Measurements from ENCODE around the gene RNASET2. TPM values are rescaled to one million over a fixed set of nuclear protein-coding genes. Genes with fewer than 3 reads are reported as not detected.

RNASET2 gene
- total RNA-seq, 1 donor from 2014 or later = 20.3 TPM

GRCh38 chr6:166999145-166999883 lies 43.0 kb upstream of the RNASET2 start, which contains the start of gene CEP43:
TSS of gene CEP43 (plus strand) at chr6:166999397. CDS start at chr6:166999413, 16 bp downstream.
- TF ChIP-seq CTCF (IDR thresholded peaks at IDR 0.05) = no peak
- Mint-ChIP-seq H3K27ac (ENCODE audit: unreplicated experiment) (peak within 1 kb of the TSS; percentile 76), H3K4me1 (ENCODE audit: unreplicated experiment) (peaks cover 24% of the 10 kb centered on the region), H3K36me3 (ENCODE audit: unreplicated experiment) (no peaks in the 10 kb centered on the region), H3K27me3 (ENCODE audit: unreplicated experiment) (no peaks in the 10 kb centered on the region), H3K9me3 (ENCODE audit: unreplicated experiment) (no peaks in the 10 kb centered on the region), H3K4me3 (ENCODE audit: unreplicated experiment) (peak within 1 kb of the TSS; percentile 87)
- peak; percentile 99 for DNase-seq (ENCODE audit: extremely low spot score, unreplicated experiment)

- DNase-seq (ENCODE audit: extremely low spot score, unreplicated experiment) = no peak
- Mint-ChIP-seq H3K36me3 (ENCODE audit: unreplicated experiment) (no peaks in the 10 kb centered on the region), H3K4me1 (ENCODE audit: unreplicated experiment) (peaks cover 24% of the 10 kb centered on the region), H3K27me3 (ENCODE audit: unreplicated experiment) (no peaks in the 10 kb centered on the region), H3K9me3 (ENCODE audit: unreplicated experiment) (no peaks in the 10 kb centered on the region), H3K4me3 (ENCODE audit: unreplicated experiment) (peak overlapping the region; percentile 87), H3K27ac (ENCODE audit: unreplicated experiment) (peak overlapping the region; percentile 69)
- no peak for TF ChIP-seq CTCF (IDR thresholded peaks at IDR 0.05)
Measured at GRCh38 chr6:166998256-166999144, 42.1 kb upstream of the RNASET2 start.

GRCh38 chr6:166997768-166998255 lies 41.5 kb upstream of the RNASET2 start:
- H3K27me3 Mint-ChIP-seq (ENCODE audit: unreplicated experiment) = no peaks in the 10 kb centered on the region
- DNase-seq (ENCODE audit: extremely low spot score, unreplicated experiment) = no peak
- H3K4me3 Mint-ChIP-seq (ENCODE audit: unreplicated experiment) = peak overlapping the region; percentile 74
- H3K36me3 Mint-ChIP-seq (ENCODE audit: unreplicated experiment) = no peaks in the 10 kb centered on the region
- peak overlapping the region; percentile 29 for H3K27ac Mint-ChIP-seq (ENCODE audit: unreplicated experiment)
- peak; percentile 57 for TF ChIP-seq CTCF (IDR thresholded peaks at IDR 0.05)
- H3K4me1 Mint-ChIP-seq (ENCODE audit: unreplicated experiment) = peaks cover 24% of the 10 kb centered on the region
- H3K9me3 Mint-ChIP-seq (ENCODE audit: unreplicated experiment) = no peaks in the 10 kb centered on the region

GRCh38 chr6:166997348-166997747 lies 41.0 kb upstream of the RNASET2 start:
- peak overlapping the region; percentile 74 for H3K4me3 Mint-ChIP-seq (ENCODE audit: unreplicated experiment)
- TF ChIP-seq CTCF (IDR thresholded peaks at IDR 0.05) = no peak
- H3K36me3 Mint-ChIP-seq (ENCODE audit: unreplicated experiment) = no peaks in the 10 kb centered on the region
- no peak for DNase-seq (ENCODE audit: extremely low spot score, unreplicated experiment)
- H3K27ac Mint-ChIP-seq (ENCODE audit: unreplicated experiment) = peak overlapping the region; percentile 29
- no peaks in the 10 kb centered on the region for H3K27me3 Mint-ChIP-seq (ENCODE audit: unreplicated experiment)
- H3K9me3 Mint-ChIP-seq (ENCODE audit: unreplicated experiment) = no peaks in the 10 kb centered on the region
- H3K4me1 Mint-ChIP-seq (ENCODE audit: unreplicated experiment) = peaks cover 24% of the 10 kb centered on the region

GRCh38 chr6:166996406-166996805 lies 40.1 kb upstream of the RNASET2 start:
- no peak overlapping the region for H3K27ac Mint-ChIP-seq (ENCODE audit: unreplicated experiment)
- no peak for TF ChIP-seq CTCF (IDR thresholded peaks at IDR 0.05)
- peaks cover 20% of the 10 kb centered on the region for H3K4me1 Mint-ChIP-seq (ENCODE audit: unreplicated experiment)
- H3K4me3 Mint-ChIP-seq (ENCODE audit: unreplicated experiment) = no peak overlapping the region
- no peaks in the 10 kb centered on the region for H3K9me3 Mint-ChIP-seq (ENCODE audit: unreplicated experiment)
- no peaks in the 10 kb centered on the region for H3K36me3 Mint-ChIP-seq (ENCODE audit: unreplicated experiment)
- no peak for DNase-seq (ENCODE audit: extremely low spot score, unreplicated experiment)
- no peaks in the 10 kb centered on the region for H3K27me3 Mint-ChIP-seq (ENCODE audit: unreplicated experiment)

Data from osteocyte (in vitro differentiated cells).